GM19324 (cell line): ENCODE data around the gene MSI2.

Experiments used
- ATAC-seq: cut with Tn5 transposase; IDR thresholded peaks from one replicate; pipeline ENCODE4 v1.9.1; 2021; ENCODE audit warnings: mild to moderate bottlenecking, moderate library complexity; ENCODE audit not compliant: unreplicated experiment, low FRiP score

The MSI2 gene

GRCh38 chr17:57682701-57683100 lies 426.4 kb downstream of the MSI2 start:
- ATAC-seq: no peak

- ATAC-seq: no peak
Measured at GRCh38 chr17:57684711-57685498, 428.6 kb downstream of the MSI2 start.

- ATAC-seq: no peak
Measured at GRCh38 chr17:57685499-57686132, 429.3 kb downstream of the MSI2 start.

- no peak for ATAC-seq
Measured at GRCh38 chr17:57687642-57688041, 431.3 kb downstream of the MSI2 start.

DNA sequence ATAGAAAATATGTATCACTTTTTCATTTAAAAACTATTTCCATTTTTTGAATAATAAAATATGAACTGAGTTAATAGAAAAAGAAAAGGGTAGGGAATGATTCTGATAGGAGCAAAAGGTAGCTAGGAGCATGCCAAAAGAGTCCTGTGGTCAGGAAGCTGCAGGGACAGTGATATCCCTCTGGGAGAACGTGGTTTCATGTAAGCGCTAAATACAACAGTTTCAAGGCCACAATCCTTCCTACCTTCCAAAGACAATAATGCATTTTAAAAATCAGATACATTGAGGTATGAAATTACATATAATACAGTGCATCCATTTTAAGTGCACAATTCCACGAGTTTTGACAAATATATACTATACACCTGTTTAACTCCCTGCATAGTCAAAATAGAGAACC lies 432.9 kb downstream of the MSI2 start:
- no peak for ATAC-seq

- no peak for ATAC-seq
Measured at GRCh38 chr17:57691939-57692338, 435.6 kb downstream of the MSI2 start.

GRCh38 chr17:57692770-57693169 lies 436.4 kb downstream of the MSI2 start:
- ATAC-seq: no peak

GRCh38 chr17:57694051-57694450 lies 437.7 kb downstream of the MSI2 start:
- ATAC-seq: no peak

GRCh38 chr17:57696050-57696449 lies 439.7 kb downstream of the MSI2 start:
- ATAC-seq: no peak

DNA sequence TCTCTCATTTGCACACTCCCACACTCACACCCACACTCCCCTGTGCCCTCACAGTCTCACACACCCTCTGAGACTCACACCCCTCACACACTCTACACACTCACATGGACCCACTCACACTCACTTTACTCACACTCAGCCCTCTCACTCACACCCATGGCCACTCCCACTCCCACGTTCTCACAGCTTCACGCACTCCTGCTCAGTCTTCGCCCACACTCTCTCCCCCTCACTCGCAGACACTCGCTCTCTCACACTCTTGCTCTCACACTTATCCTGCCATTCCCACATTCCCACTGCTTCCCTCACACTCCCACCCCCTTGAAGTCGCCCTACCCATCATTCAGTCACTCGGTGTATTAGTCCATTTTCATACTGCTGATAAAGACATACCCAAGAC lies 440.9 kb downstream of the MSI2 start:
- ATAC-seq: no peak

- ATAC-seq: no peak
Measured at GRCh38 chr17:57697891-57698711, 441.8 kb downstream of the MSI2 start.

- no peak for ATAC-seq
Measured at GRCh38 chr17:57699751-57700219, 443.5 kb downstream of the MSI2 start.

GRCh38 chr17:57701124-57701523 lies 444.8 kb downstream of the MSI2 start:
- no peak for ATAC-seq

- no peak for ATAC-seq
Measured at GRCh38 chr17:57703273-57703672, 446.9 kb downstream of the MSI2 start.

DNA sequence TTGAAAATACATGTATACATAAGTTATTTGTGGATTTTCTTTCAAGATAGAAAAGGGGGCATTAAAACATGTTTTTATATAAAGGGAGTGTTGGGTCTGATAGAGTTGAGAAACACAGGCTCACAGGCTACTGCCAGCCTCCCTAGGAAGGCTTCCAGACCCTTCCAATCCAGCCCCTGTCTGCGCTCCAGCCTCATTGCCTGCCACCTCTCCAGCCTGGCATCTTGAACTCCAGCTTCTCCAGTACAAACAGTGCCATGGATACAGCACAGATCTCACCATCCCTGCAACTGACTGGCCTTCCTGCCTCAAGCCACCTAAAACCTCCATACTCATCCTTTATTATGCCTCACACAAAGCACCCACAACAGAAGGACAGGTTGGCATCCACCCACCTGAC lies 448.1 kb downstream of the MSI2 start:
- no peak for ATAC-seq

GRCh38 chr17:57705921-57706695 lies 449.8 kb downstream of the MSI2 start:
- ATAC-seq: no peak

GRCh38 chr17:57706761-57707160 lies 450.4 kb downstream of the MSI2 start:
- no peak for ATAC-seq

DNA sequence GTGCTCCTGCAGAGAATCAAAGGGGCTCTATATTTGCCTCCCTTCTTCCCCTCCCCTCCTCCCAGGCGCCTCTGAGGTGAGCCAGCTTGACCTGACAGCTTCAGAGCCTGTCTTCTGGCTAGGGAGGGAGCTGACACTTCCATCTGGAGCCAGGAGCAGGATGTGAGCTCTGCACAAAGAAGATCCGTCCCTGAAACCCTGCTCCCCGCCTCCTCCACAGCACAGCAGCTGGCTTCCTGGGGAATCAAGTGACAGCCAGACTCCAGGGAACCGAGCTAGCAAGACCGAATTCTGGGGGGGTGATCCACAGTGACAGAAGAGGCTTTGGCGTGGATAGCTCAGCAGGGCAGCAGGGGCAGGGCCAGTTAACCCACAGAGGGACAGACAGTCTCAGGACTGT lies 451.6 kb downstream of the MSI2 start:
- ATAC-seq: no peak

DNA sequence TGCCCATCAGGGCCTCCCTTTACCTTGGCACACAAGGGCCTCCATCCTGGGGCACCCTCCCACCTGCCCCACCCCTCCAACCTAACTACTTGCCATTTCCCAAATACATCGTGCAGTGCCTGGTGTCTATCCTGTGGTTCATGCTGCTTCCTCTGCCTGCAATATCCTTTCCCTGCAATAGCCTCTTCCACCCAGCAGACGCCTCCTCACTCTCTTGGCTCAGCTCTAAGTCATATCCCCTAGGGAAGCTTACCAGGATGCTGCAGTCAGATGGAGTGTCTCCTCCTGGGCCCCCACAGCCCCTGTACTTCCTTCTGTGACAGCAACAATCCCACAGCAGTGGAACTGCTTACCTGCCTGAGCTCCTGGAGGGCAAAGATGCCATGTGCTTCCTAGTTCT lies 452.1 kb downstream of the MSI2 start:
- ATAC-seq: no peak

GRCh38 chr17:57713140-57713539 lies 456.8 kb downstream of the MSI2 start:
- no peak for ATAC-seq
